GM23338 (cell line): ENCODE results near the gene TCEA2.

Experiments used
- ETS1 ChIP-seq: IDR thresholded peaks from 2 replicates; pipeline ENCODE4 v1.6.1; 2016; ENCODE audit warnings: antibody characterized with exemption
- EZH2 ChIP-seq: fragments of 200-600 bp; sonication (generic); IDR thresholded peaks from one replicate; pipeline ENCODE4 v1.8.0; 2017; ENCODE audit warnings: antibody characterized with exemption, mild to moderate bottlenecking, low read depth; ENCODE audit not compliant: unreplicated experiment

DNA sequence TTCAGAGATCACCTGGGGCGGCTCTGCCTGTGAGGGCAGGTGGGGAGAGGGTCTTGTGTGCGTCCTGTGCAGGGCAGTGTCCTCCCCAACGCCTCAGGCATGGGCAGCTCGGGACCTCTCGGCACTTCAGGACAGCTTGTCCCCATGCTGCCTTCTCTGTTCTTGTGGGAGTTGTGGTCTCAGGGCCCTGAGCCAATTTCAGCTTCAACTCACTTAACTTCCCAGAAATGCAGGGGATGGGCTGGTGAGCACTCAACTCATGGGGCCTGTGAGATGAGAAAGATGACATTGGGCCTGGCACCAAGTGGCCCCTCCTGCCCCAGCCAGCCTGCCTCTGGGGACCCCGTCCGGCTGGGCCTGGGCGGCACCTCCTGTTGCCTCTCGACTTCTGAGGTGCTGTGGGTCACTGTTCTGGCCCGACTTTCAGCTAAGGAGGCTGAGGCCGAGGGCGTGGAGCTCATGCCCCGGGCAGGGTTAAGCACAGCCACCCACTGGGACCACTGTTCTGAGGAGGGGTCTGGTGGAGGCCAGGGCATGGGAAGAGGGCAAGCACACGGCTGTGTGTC lies 9.6 kb downstream of the TCEA2 start:
- TF ChIP-seq EZH2: no peak
- TF ChIP-seq ETS1: no peak
